Neural progenitor cell (in vitro differentiated cells): ENCODE results near the gene ASB10. TPM values are rescaled to one million over a fixed set of nuclear protein-coding genes. Genes with fewer than 3 reads are reported as not detected.

Source experiments
- DNase-seq: peaks from one replicate; pipeline ENCODE4 v3.0.0-alpha.2; 2016; ENCODE audit warnings: low spot score
- H2AFZ ChIP-seq: fragments of 200-600 bp; sonication (generic); replicated peaks from 2 replicates; pipeline ENCODE4 v1.6.1; 2016; ENCODE audit warnings: antibody characterized with exemption
- H3F3A ChIP-seq: fragments of 200-600 bp; sonication (generic); 2 replicates; pipeline ENCODE4 v1.6.1; 2016; ENCODE audit warnings: antibody characterized with exemption, low read depth
- H3K27ac ChIP-seq: fragments of 200-600 bp; sonication (generic); 2 replicates; pipeline ENCODE4 v1.5.1; 2016; ENCODE audit warnings: mild to moderate bottlenecking
- H3K27me3 ChIP-seq: fragments of 200-600 bp; sonication (generic); 2 replicates; pipeline ENCODE4 v1.6.1; 2016; ENCODE audit warnings: mild to moderate bottlenecking, moderate library complexity
- H3K36me3 ChIP-seq: fragments of 200-600 bp; sonication (generic); 2 replicates; pipeline ENCODE4 v1.5.1; 2016
- H3K4me1 ChIP-seq: fragments of 200-600 bp; sonication (generic); 2 replicates; pipeline ENCODE4 v1.6.1; 2016; ENCODE audit warnings: mixed run types
- H3K4me2 ChIP-seq: fragments of 200-600 bp; sonication (generic); 2 replicates; pipeline ENCODE4 v1.6.1; 2016
- H3K4me3 ChIP-seq: fragments of 200-600 bp; sonication (generic); 2 replicates; pipeline ENCODE4 v1.5.1; 2016
- H3K79me2 ChIP-seq: fragments of 200-600 bp; sonication (generic); 2 replicates; pipeline ENCODE4 v1.6.1; 2016; ENCODE audit warnings: low read depth
- H3K9ac ChIP-seq: fragments of 200-600 bp; sonication (generic); 2 replicates; pipeline ENCODE4 v1.6.1; 2016
- H3K9me3 ChIP-seq: fragments of 200-600 bp; sonication (generic); 2 replicates; pipeline ENCODE4 v1.5.1; 2016; ENCODE audit warnings: low read depth
- H4K20me1 ChIP-seq: fragments of 200-600 bp; sonication (generic); 2 replicates; pipeline ENCODE4 v1.6.1; 2016; ENCODE audit warnings: low read depth
- H3K27ac Mint-ChIP-seq: 3 replicates; pipeline ENCODE4 v1.8.0; 2021; ENCODE audit warnings: mixed read lengths
- H3K27me3 Mint-ChIP-seq: 2 replicates; pipeline ENCODE4 v1.8.0; 2022; ENCODE audit warnings: low read depth, mild to moderate bottlenecking, inconsistent platforms, moderate library complexity, mixed read lengths; ENCODE audit not compliant: insufficient read depth
- H3K36me3 Mint-ChIP-seq: 3 replicates; pipeline ENCODE4 v1.8.0; 2021; ENCODE audit warnings: mixed read lengths
- H3K4me1 Mint-ChIP-seq: 3 replicates; pipeline ENCODE4 v1.8.0; 2021; ENCODE audit warnings: mixed read lengths
- H3K4me3 Mint-ChIP-seq: 3 replicates; pipeline ENCODE4 v1.8.0; 2021; ENCODE audit warnings: mild to moderate bottlenecking, moderate library complexity, mixed read lengths
- H3K9me3 Mint-ChIP-seq: 3 replicates; pipeline ENCODE4 v1.8.0; 2020; ENCODE audit warnings: mixed read lengths
- EZH2 ChIP-seq: fragments of 200-600 bp; sonication (generic); IDR thresholded peaks from 2 replicates; pipeline ENCODE4 v1.6.1; 2017; ENCODE audit warnings: antibody characterized with exemption, mild to moderate bottlenecking, moderate library complexity
- EZH2phosphoT487 ChIP-seq: fragments of 200-600 bp; sonication (generic); IDR thresholded peaks from 2 replicates; pipeline ENCODE4 v1.6.1; 2017; ENCODE audit warnings: antibody characterized with exemption
- total RNA-seq: library from RNA; depleted of rRNA; stranded (reverse); fragments of >200 nt; gene quantifications from 2 replicates; pipeline ENCODE4 v1.2.3, GENCODE V29; 2015; ENCODE audit warnings: low replicate concordance
- TF ChIP-seq, protein P1 (sequence below): fragments of 200-600 bp; sonication (generic); IDR thresholded peaks from 2 replicates; pipeline ENCODE4 v1.5.1; 2017; ENCODE audit warnings: antibody characterized with exemption, mild to moderate bottlenecking

Gene ASB10
- total RNA-seq, 1 donor from 2014 or later, result not detected

GRCh38 chr7:151139791-151140190 is 47.3 kb downstream of the ASB10 start:
- Histone ChIP-seq H3K27ac (no peak overlapping the region), H3K4me2 (no peak overlapping the region), H2AFZ (no peak overlapping the region), H3K36me3 (no peaks in the 10 kb centered on the region), H3K9ac (no peak overlapping the region), H3K27me3 (no peaks in the 10 kb centered on the region), H3K9me3 (no peaks in the 10 kb centered on the region), H3F3A (peaks cover 13% of the 10 kb centered on the region), H3K79me2 (no peaks in the 10 kb centered on the region), H3K4me3 (no peak overlapping the region), H3K4me1 (peaks cover 37% of the 10 kb centered on the region), H4K20me1 (peaks cover 26% of the 10 kb centered on the region)
- TF ChIP-seq EZH2phosphoT487 (no peak), EZH2 (no peak)
- TF ChIP-seq, protein P1, sequence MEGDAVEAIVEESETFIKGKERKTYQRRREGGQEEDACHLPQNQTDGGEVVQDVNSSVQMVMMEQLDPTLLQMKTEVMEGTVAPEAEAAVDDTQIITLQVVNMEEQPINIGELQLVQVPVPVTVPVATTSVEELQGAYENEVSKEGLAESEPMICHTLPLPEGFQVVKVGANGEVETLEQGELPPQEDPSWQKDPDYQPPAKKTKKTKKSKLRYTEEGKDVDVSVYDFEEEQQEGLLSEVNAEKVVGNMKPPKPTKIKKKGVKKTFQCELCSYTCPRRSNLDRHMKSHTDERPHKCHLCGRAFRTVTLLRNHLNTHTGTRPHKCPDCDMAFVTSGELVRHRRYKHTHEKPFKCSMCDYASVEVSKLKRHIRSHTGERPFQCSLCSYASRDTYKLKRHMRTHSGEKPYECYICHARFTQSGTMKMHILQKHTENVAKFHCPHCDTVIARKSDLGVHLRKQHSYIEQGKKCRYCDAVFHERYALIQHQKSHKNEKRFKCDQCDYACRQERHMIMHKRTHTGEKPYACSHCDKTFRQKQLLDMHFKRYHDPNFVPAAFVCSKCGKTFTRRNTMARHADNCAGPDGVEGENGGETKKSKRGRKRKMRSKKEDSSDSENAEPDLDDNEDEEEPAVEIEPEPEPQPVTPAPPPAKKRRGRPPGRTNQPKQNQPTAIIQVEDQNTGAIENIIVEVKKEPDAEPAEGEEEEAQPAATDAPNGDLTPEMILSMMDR, result no peak
- no peak overlapping the region for H3K4me3 Mint-ChIP-seq
- peaks cover 29% of the 10 kb centered on the region for H3K36me3 Mint-ChIP-seq
- H3K4me1 Mint-ChIP-seq, result peaks cover 14% of the 10 kb centered on the region
- no peak overlapping the region for H3K27ac Mint-ChIP-seq
- H3K27me3 Mint-ChIP-seq, result peaks cover 4% of the 10 kb centered on the region
- DNase-seq, result no peak
- H3K9me3 Mint-ChIP-seq, result no peaks in the 10 kb centered on the region

DNA sequence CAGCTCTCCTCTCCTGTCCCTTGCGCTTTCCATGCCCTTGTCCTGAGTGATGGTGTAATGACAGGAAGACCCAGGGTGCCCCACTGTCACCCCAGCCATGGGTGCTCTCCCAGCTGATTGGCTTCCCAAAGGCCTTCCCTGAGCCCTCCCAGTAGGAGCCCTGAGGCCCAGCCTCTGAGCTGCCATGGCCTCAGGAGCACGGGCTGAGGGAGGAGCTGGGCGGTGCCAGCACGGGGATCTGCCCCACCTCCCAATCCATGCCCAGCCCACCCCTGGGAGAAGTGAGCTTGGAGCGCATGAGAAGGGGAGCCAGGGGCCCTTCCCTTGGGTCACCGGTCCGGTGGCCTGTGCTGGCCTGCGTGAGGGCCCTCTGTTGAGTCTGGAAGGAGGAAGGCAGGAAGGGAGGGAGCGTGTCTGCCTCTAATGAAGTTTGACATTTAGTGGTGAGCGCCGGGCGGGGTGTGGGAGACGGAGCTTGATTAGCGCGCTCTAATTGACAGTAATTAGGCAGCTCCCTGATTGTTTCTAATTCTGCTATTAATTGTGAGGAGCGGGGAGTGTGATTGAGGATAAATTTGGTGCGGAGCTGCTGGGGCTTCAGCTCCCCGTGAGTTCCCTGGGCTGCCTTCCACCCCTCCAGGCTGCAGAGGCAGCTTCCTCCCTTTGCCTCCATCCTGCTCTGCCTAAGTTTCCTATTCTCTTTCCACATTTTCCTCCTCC is 47.8 kb downstream of the ASB10 start:
- Histone ChIP-seq H3F3A (peaks cover 13% of the 10 kb centered on the region), H4K20me1 (peaks cover 26% of the 10 kb centered on the region), H3K4me3 (no peak overlapping the region), H3K36me3 (no peaks in the 10 kb centered on the region), H3K27ac (no peak overlapping the region), H2AFZ (no peak overlapping the region), H3K9me3 (no peaks in the 10 kb centered on the region), H3K79me2 (no peaks in the 10 kb centered on the region), H3K4me1 (peaks cover 37% of the 10 kb centered on the region), H3K9ac (no peak overlapping the region), H3K27me3 (no peaks in the 10 kb centered on the region), H3K4me2 (peak overlapping the region; percentile 62)
- H3K27me3 Mint-ChIP-seq, result peaks cover 4% of the 10 kb centered on the region
- H3K4me3 Mint-ChIP-seq, result no peak overlapping the region
- H3K36me3 Mint-ChIP-seq, result peaks cover 28% of the 10 kb centered on the region
- peaks cover 14% of the 10 kb centered on the region for H3K4me1 Mint-ChIP-seq
- H3K27ac Mint-ChIP-seq, result no peak overlapping the region
- no peak for DNase-seq
- no peaks in the 10 kb centered on the region for H3K9me3 Mint-ChIP-seq
- TF ChIP-seq EZH2phosphoT487 (no peak), EZH2 (no peak)
- TF ChIP-seq, protein P1, result no peak

- no peak overlapping the region for H2AFZ ChIP-seq
- Mint-ChIP-seq H3K4me3 (no peak overlapping the region), H3K27ac (no peak overlapping the region), H3K36me3 (peaks cover 22% of the 10 kb centered on the region), H3K27me3 (peaks cover 4% of the 10 kb centered on the region), H3K9me3 (no peaks in the 10 kb centered on the region), H3K4me1 (peaks cover 14% of the 10 kb centered on the region)
- H3K4me1 ChIP-seq, result peaks cover 37% of the 10 kb centered on the region
- H3K27ac ChIP-seq, result no peak overlapping the region
- H3K27me3 ChIP-seq, result no peaks in the 10 kb centered on the region
- no peaks in the 10 kb centered on the region for H3K79me2 ChIP-seq
- H3K4me3 ChIP-seq, result no peak overlapping the region
- peak overlapping the region; percentile 62 for H3K4me2 ChIP-seq
- H3K9me3 ChIP-seq, result no peaks in the 10 kb centered on the region
- H3K9ac ChIP-seq, result no peak overlapping the region
- H3K36me3 ChIP-seq, result no peaks in the 10 kb centered on the region
- H4K20me1 ChIP-seq, result peaks cover 26% of the 10 kb centered on the region
- H3F3A ChIP-seq, result peaks cover 13% of the 10 kb centered on the region
- DNase-seq, result peak; percentile 79
- TF ChIP-seq, protein P1, result peak; percentile 40
- no peak for TF ChIP-seq EZH2
- no peak for TF ChIP-seq EZH2phosphoT487
Measured at GRCh38 chr7:151138153-151138851, 48.7 kb downstream of the ASB10 start.
